Measurements from ENCODE around the gene TFDP1. TPM values are rescaled to one million over a fixed set of nuclear protein-coding genes. Genes with fewer than 3 reads are reported as not detected.

Gene TFDP1
- total RNA-seq, 6 donors from 2014 or later = 23.2 to 45.2 (median 37.9) TPM

DNA sequence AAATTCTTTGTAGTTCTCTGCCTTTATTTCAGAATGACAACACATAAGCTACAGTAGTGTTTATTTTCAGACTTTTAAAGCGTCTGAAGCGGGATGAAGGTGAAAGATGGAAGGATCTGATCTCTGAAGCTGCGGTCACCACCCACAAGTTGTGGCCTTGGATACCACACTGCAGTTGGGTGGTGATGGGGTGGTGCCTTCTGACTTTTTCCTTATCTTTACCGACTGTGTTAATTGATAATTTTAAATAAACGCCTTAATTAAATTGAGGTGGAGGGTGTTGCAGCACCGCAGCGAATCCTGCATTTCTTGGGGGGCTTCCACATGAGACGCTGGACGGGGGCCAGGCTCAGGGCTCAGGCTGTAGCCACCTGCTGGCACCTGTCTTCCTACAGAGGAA lies 1.3 kb downstream of the TFDP1 start:
- H3K4me3 ChIP-seq = peak overlapping the region in 2 of 4 donors; percentile 69 to 80

DNA sequence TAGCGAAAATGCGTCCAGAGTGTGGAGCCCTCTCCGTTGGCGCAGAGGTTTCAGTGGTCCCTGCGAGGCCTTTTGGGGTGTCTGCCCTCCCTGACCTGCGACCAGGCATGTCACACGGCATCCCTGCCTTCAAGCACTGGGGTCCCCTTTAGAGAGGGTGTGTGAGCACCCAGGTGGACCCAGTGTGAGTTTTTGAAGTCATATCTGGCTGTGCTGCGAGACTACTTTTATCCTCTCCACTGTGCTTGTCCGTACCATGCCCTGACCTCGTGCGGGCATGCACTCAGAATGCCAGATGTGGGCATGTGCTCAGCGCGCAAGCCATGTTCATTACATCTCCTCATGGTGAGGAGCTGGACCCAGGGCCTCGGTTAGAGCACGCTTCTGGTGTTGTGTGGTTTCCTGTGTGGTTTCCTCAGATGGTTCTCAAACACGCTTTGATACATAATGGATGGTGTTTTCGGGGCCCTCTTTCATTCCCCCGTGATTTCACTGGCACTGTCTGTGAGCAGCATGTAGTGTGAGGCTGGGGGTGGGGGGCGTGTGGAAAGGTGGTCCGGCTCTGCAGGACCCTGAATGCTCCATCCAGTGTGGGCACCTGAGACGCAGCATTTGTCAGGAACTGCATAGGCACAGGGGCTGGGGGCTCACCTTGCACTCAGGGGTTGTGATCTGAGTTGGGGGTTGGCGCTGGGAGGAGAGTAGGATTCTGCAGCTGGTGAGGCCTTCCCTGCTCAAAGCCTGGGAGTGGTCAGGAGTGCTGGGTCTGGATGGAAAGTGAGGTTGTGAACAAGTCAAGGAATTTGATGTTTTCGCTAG lies 2.3 kb downstream of the TFDP1 start:
- ATAC-seq (ENCODE audit: low FRiP score in 2 of 2) = no peak
- Histone ChIP-seq H3K27ac (no peak overlapping the region), H3K4me1 (peaks cover 8 to 30% (median 13%) of the 10 kb centered on the region in 4 donors), H3K9me3 (no peaks in the 10 kb centered on the region), H3K27me3 (no peaks in the 10 kb centered on the region), H3K36me3 (peaks cover 0 to 10% (median 2%) of the 10 kb centered on the region in 4 donors), H3K4me3 (no peak overlapping the region)
- no peak for DNase-seq
- 87 to 89% methylated on average over 23 of the region's 23 CpGs for WGBS, 2 donors
- TF ChIP-seq POLR2A (IDR thresholded peaks at IDR 0.05) = no peak
- TF ChIP-seq, protein P1, sequence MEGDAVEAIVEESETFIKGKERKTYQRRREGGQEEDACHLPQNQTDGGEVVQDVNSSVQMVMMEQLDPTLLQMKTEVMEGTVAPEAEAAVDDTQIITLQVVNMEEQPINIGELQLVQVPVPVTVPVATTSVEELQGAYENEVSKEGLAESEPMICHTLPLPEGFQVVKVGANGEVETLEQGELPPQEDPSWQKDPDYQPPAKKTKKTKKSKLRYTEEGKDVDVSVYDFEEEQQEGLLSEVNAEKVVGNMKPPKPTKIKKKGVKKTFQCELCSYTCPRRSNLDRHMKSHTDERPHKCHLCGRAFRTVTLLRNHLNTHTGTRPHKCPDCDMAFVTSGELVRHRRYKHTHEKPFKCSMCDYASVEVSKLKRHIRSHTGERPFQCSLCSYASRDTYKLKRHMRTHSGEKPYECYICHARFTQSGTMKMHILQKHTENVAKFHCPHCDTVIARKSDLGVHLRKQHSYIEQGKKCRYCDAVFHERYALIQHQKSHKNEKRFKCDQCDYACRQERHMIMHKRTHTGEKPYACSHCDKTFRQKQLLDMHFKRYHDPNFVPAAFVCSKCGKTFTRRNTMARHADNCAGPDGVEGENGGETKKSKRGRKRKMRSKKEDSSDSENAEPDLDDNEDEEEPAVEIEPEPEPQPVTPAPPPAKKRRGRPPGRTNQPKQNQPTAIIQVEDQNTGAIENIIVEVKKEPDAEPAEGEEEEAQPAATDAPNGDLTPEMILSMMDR (IDR thresholded peaks at IDR 0.05) = no peak
- TF ChIP-seq EP300 (IDR thresholded peaks at IDR 0.05) = no peak
- no peak for TF ChIP-seq POLR2AphosphoS5 (IDR thresholded peaks at IDR 0.05)

More for the DNA sequence above, 1.3 kb downstream of the TFDP1 start:
- H3K9me3 ChIP-seq = no peaks in the 10 kb centered on the region
- ATAC-seq (ENCODE audit: low FRiP score in 2 of 2) = no peak
- H3K4me1 ChIP-seq = peaks cover 8 to 30% (median 13%) of the 10 kb centered on the region in 4 donors
- no peak for DNase-seq
- WGBS, 2 donors = 79 to 82% methylated on average over 9 of the region's 9 CpGs
- no peaks in the 10 kb centered on the region for H3K27me3 ChIP-seq
- no peak overlapping the region for H3K27ac ChIP-seq
- peaks cover 0 to 10% (median 2%) of the 10 kb centered on the region in 4 donors for H3K36me3 ChIP-seq
- TF ChIP-seq EP300 (IDR thresholded peaks at IDR 0.05) (no peak), POLR2AphosphoS5 (IDR thresholded peaks at IDR 0.05) (no peak)

DNA sequence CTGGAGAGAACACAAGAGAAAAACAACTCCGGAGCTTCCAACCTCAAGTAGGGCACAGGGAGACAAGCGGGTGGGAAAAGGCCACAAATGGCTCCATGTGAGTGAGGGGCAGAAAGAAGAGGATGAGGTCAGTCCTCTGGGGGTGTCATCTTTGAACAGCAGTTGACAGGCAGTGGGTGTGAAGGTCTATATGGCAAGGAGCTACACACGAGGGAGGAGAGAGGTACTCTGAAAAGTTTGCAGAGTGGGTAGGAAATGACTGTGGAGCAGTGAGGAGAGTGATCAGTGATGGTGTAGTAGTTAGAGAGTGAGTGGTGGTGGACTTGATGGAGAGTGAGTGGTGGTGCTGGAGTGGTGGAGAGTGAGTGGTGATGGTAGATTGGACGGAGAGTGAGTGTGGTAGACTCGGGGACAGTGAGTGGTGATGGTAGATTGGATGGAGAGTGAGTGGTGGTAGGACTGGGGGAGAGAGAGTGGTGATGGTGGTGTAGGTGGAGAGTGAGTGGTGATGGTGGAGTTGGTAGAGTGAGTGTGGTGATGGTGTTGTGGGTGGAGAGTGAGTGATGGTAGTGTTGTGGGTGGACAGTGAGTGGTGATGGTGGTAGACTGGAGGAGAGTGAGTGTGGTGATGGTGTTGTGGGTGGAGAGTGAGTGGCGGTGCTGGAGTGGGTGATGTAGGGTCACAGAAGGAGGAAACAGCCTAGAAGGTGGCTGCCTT lies 4.0 kb downstream of the TFDP1 start:
- peaks cover 8 to 30% (median 13%) of the 10 kb centered on the region in 4 donors for H3K4me1 ChIP-seq
- H3K4me3 ChIP-seq = no peak overlapping the region
- no peak overlapping the region for H3K27ac ChIP-seq
- no peak for DNase-seq
- H3K27me3 ChIP-seq = no peaks in the 10 kb centered on the region
- H3K36me3 ChIP-seq = peaks cover 0 to 10% (median 2%) of the 10 kb centered on the region in 4 donors
- WGBS, 2 donors = 89 to 91% methylated on average over 6 of the region's 6 CpGs
- no peaks in the 10 kb centered on the region for H3K9me3 ChIP-seq
- no peak for TF ChIP-seq POLR2A (IDR thresholded peaks at IDR 0.05)
- no peak for TF ChIP-seq POLR2AphosphoS5 (IDR thresholded peaks at IDR 0.05)
- TF ChIP-seq, protein P1 (IDR thresholded peaks at IDR 0.05) = no peak
- no peak for ATAC-seq (ENCODE audit: low FRiP score in 2 of 2)

DNA sequence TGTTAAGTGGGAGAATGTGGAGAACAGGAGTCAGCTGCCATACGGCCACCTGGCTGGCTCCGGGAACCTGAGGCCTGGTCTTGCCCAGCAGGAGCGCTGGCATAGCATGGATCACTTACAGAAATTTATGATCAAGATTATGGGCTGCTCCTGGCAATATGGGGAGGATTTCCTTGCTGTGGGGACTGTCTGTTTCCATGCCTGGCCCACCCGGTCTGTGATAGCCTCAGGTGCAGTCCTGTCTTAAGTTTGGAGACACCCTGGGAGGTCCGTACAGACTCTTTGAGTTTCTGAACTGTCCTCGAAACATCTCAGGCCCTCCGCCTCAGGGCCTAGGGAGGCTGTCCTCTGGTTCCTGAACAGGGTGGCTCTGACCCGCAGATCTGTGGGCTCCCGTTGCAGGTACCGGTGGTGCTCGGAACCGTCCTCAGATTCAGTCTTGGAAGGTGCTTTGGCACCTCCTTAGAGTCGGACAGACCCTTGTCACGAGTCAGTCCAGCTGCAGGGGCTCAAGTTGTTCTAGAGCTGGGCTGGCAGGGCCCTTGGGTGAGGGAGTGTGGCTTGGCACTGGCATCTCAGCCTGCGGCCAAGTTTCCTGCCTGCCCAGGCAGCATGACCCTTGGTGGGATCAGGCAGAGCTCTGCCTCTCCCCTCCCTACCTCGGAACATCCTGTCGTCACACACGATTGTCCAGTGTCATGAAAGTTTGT lies 4.9 kb downstream of the TFDP1 start:
- Histone ChIP-seq H3K27ac (no peak overlapping the region), H3K27me3 (no peaks in the 10 kb centered on the region), H3K9me3 (no peaks in the 10 kb centered on the region), H3K4me3 (no peak overlapping the region), H3K36me3 (peaks cover 0 to 10% (median 2%) of the 10 kb centered on the region in 4 donors), H3K4me1 (peaks cover 8 to 26% (median 13%) of the 10 kb centered on the region in 4 donors)
- ATAC-seq (ENCODE audit: low FRiP score in 2 of 2) (no peak), DNase-seq (no peak)
- no peak for TF ChIP-seq EP300 (IDR thresholded peaks at IDR 0.05)
- TF ChIP-seq, protein P1 (IDR thresholded peaks at IDR 0.05) = no peak
- TF ChIP-seq POLR2AphosphoS5 (IDR thresholded peaks at IDR 0.05) = no peak
- TF ChIP-seq POLR2A (IDR thresholded peaks at IDR 0.05) = no peak
- 87 to 91% methylated on average over 14 to 18 of the region's 18 CpGs for WGBS, 2 donors

DNA sequence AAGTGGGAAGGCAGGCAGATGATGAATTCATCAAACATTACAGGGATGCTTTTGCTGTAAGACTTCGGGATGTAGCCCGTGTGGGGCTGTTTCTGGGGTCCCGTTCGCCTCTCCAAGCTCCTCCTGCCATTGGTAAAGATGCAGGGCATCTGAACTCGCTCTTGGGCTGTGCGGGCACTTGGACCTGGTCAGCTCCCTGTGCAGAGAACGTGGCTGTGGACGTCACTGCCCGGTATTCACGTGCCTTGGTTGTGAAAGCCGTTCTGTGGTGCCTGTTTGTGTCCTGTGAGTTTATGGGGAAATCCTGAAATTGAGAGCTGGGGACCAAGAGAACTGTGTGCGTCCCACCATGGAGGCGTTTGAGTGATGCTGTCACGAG lies 5.4 kb downstream of the TFDP1 start:
- Histone ChIP-seq H3K36me3 (peaks cover 0 to 10% (median 2%) of the 10 kb centered on the region in 4 donors), H3K27me3 (no peaks in the 10 kb centered on the region), H3K27ac (no peak overlapping the region), H3K4me3 (no peak overlapping the region), H3K4me1 (peaks cover 8 to 26% (median 13%) of the 10 kb centered on the region in 4 donors), H3K9me3 (no peaks in the 10 kb centered on the region)
- 92 to 93% methylated on average over 10 to 14 of the region's 14 CpGs for WGBS, 2 donors
- ATAC-seq (ENCODE audit: low FRiP score in 2 of 2) (no peak), DNase-seq (no peak)
- TF ChIP-seq EP300 (IDR thresholded peaks at IDR 0.05) (no peak), POLR2A (IDR thresholded peaks at IDR 0.05) (no peak), POLR2AphosphoS5 (IDR thresholded peaks at IDR 0.05) (no peak)
- TF ChIP-seq, protein P1 (IDR thresholded peaks at IDR 0.05) = no peak
